GM21360 (cell line): ENCODE data around the gene ATF4.

Source experiments
- ATAC-seq: cut with Tn5 transposase; IDR thresholded peaks from one replicate; pipeline ENCODE4 v1.9.1; 2021; ENCODE audit warnings: mild to moderate bottlenecking, moderate library complexity; ENCODE audit not compliant: unreplicated experiment

ATF4 gene

GRCh38 chr22:39556970-39557841 is 36.8 kb downstream of the ATF4 start:
- ATAC-seq = no peak

GRCh38 chr22:39558254-39558727 is 37.9 kb downstream of the ATF4 start:
- ATAC-seq = no peak

- no peak for ATAC-seq
Measured at GRCh38 chr22:39558950-39559349, 38.6 kb downstream of the ATF4 start.

GRCh38 chr22:39559456-39560105 is 39.2 kb downstream of the ATF4 start:
- ATAC-seq = no peak

GRCh38 chr22:39560127-39560526 is 39.8 kb downstream of the ATF4 start:
- no peak for ATAC-seq

GRCh38 chr22:39562839-39563489 is 42.6 kb downstream of the ATF4 start:
- no peak for ATAC-seq

- no peak for ATAC-seq
Measured at GRCh38 chr22:39563571-39564428, 43.4 kb downstream of the ATF4 start.

GRCh38 chr22:39565414-39565944 is 45.1 kb downstream of the ATF4 start:
- no peak for ATAC-seq

- ATAC-seq = no peak
Measured at GRCh38 chr22:39567135-39567946, 47.0 kb downstream of the ATF4 start.

- ATAC-seq = no peak
Measured at GRCh38 chr22:39568278-39568981, 48.1 kb downstream of the ATF4 start.

GRCh38 chr22:39569066-39569465 is 48.7 kb downstream of the ATF4 start:
- ATAC-seq = no peak

- no peak for ATAC-seq
Measured at GRCh38 chr22:39570226-39570625, 49.9 kb downstream of the ATF4 start.

GRCh38 chr22:39570665-39571064 is 50.3 kb downstream of the ATF4 start, which contains the start of gene CACNA1I:
Gene CACNA1I (plus strand): TSS chr22:39570753. CDS start chr22:39570753, 0 bp downstream.
- no peak for ATAC-seq

- no peak for ATAC-seq
Measured at GRCh38 chr22:39571538-39571937, 51.2 kb downstream of the ATF4 start.
